ENCODE results near the gene GALNT18. TPM values are rescaled to one million over a fixed set of nuclear protein-coding genes. Genes with fewer than 3 reads are reported as not detected.

GALNT18 gene
- total RNA-seq, 1 experiment from 2014 or later: 1.7 TPM

DNA sequence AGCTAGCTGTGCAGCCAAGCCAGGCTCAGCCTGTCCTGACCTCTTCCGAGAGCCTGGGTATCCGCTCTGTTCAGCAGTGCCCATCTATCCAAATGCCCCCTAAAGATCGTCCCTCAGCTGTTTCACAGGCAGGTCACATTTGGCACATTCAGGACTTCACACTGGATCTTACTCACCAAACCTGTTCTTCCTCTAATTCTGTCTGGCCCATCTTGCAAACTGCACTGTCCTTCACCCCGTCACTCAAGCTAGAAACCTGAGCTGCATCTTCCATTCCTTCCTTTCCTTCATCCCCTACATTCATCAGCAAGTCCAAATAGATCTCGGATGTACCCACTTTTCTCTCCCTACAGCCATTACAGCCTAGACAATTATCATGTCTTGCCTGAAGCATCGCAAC, 208.0 kb downstream of the GALNT18 start:
- Histone ChIP-seq H2BK120ac (ENCODE audit: low read depth, low read length, poor library complexity, severe bottlenecking) (no peak overlapping the region), H3K18ac (ENCODE audit: insufficient read length, low read depth, low read length) (no peak overlapping the region), H2AK5ac (ENCODE audit: insufficient read length, low read length) (no peak overlapping the region), H3K27me3 (ENCODE audit: insufficient read depth, low read length) (no peaks in the 10 kb centered on the region), H3K14ac (ENCODE audit: insufficient read depth, low read length) (no peak overlapping the region), H2BK12ac (ENCODE audit: insufficient read length, low read depth, low read length) (no peak overlapping the region), H4K91ac (ENCODE audit: insufficient read length, low read depth, low read length) (no peak overlapping the region), H3K56ac (ENCODE audit: insufficient read length, low read depth, low read length) (no peak overlapping the region), H3K23me2 (ENCODE audit: insufficient read length, low read depth, low read length, poor library complexity, severe bottlenecking) (no peaks in the 10 kb centered on the region), H2BK20ac (ENCODE audit: low read depth, low read length, poor library complexity, severe bottlenecking) (no peak overlapping the region), H3K23ac (ENCODE audit: insufficient read length, low read depth, low read length) (no peak overlapping the region), H2BK15ac (ENCODE audit: low read depth, low read length) (no peak overlapping the region), H3K27ac (ENCODE audit: insufficient read length, low read depth, low read length) (no peak overlapping the region), H4K5ac (ENCODE audit: insufficient read length, low read depth, low read length) (no peak overlapping the region), H3K79me2 (ENCODE audit: insufficient read depth, low read length) (no peaks in the 10 kb centered on the region), H3K4ac (ENCODE audit: low read depth, low read length) (no peak overlapping the region), H3K9me3 (ENCODE audit: control insufficient read depth, low read depth, low read length) (no peaks in the 10 kb centered on the region), H4K8ac (replicated peaks; ENCODE audit: insufficient read length, low read depth, low read length) (no peak overlapping the region), H3T11ph (ENCODE audit: low read length) (no peak overlapping the region), H2BK5ac (ENCODE audit: insufficient read length, low read length) (no peak overlapping the region), H3K4me2 (ENCODE audit: insufficient read depth, insufficient read length, low read length) (no peak overlapping the region), H4K20me1 (ENCODE audit: control insufficient read depth, insufficient read depth, insufficient read length) (no peaks in the 10 kb centered on the region), H3K4me1 (ENCODE audit: insufficient read depth, low read length) (peaks cover 5% of the 10 kb centered on the region; the same call in 1 of the 2 replicates), H3K79me1 (ENCODE audit: insufficient read depth, low read depth, low read length, poor library complexity, severe bottlenecking) (no peaks in the 10 kb centered on the region), H2AFZ (ENCODE audit: low read length) (no peak overlapping the region), H3K9ac (ENCODE audit: extremely low read depth, insufficient read length, low read length) (no peak overlapping the region)
- no CpG with 5 or more reads among the region's 6 CpGs for WGBS (ENCODE audit: extremely low coverage, insufficient read length, low lambda C conversion rate)
- no peak for DNase-seq
- no peak for TF ChIP-seq CTCF (conservative IDR thresholded peaks at IDR 0.05)
- Mint-ChIP-seq H3K27ac (peak overlapping the region in 1 of 3 experiments; percentile 3; a peak in 1 of 7 replicates), H3K4me1 (peaks cover 24 to 25% of the 10 kb centered on the region in 2 experiments), H3K9me3 (no peaks in the 10 kb centered on the region), H3K27me3 (ENCODE audit: low read depth) (peaks cover 5% of the 10 kb centered on the region; the same call in 1 of the 2 replicates), H3K4me3 (no peak overlapping the region), H3K36me3 (ENCODE audit: insufficient read depth in 1 of 3, low read depth in 3 of 3) (no peaks in the 10 kb centered on the region; a peak in 1 of 7 replicates)
